ENCODE results near the gene ZNF302. TPM values are rescaled to one million over a fixed set of nuclear protein-coding genes. Genes with fewer than 3 reads are reported as not detected.

Gene ZNF302
- polyA plus RNA-seq, 1 donor, result 58.8 TPM

DNA sequence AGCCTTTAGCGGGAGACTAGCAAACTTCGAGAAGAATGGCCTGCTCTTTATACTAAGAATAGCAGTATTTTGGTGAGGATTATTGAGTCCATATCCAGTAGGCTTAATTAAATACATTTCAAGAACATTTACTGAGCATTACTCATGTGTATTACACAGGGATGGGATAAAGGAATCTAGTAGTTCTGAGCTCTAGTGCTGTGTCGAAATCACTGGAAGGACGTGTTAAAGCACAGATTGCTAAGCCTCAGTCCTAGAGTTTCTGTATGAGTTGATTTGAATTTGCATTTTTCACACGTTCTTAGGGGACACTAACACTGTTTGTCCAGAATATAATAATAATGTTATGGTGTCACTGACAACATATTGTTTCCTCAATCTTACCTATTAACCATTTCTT, 9.0 kb downstream of the ZNF302 start:
- DNase-seq, result no peak
- 100% methylated on average over 1 of the region's 5 CpGs for WGBS (ENCODE audit: insufficient coverage, low lambda C conversion rate)
- peaks cover 25% of the 10 kb centered on the region for H3K9me3 ChIP-seq (ENCODE audit: control insufficient read depth, low read depth, low read length)
- H3K4me3 ChIP-seq (ENCODE audit: low read length), result no peak overlapping the region
- H3K27ac ChIP-seq (ENCODE audit: low read length), result no peak overlapping the region
- no peaks in the 10 kb centered on the region for H3K4me1 ChIP-seq (ENCODE audit: control insufficient read depth, insufficient read depth, low read length)
- H3K27me3 ChIP-seq (ENCODE audit: control insufficient read depth, insufficient read depth, low read length), result no peaks in the 10 kb centered on the region
- peaks cover 20% of the 10 kb centered on the region for H3K36me3 ChIP-seq (ENCODE audit: control insufficient read depth, insufficient read depth, low read length)

DNA sequence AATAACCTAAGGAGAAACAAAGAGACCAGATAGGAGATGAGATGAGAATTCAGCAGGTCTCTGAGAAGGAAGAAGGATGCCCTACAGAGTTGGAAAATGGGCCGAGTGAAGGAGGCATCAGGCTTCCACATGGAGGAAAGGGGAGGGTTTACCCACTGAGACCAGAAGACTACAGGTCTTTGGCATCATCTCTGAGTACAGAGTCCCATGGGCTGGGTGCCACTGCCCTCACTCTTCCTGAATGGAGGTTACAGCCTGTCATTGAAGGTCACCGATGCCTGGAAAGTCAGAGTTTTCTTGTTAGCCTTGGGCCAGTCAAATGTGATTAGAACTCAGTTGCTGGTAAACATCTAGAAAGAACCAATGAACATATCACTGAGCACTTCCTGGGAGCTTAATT, 9.9 kb downstream of the ZNF302 start:
- peaks cover 18% of the 10 kb centered on the region for H3K9me3 ChIP-seq (ENCODE audit: control insufficient read depth, low read depth, low read length)
- peaks cover 14% of the 10 kb centered on the region for H3K36me3 ChIP-seq (ENCODE audit: control insufficient read depth, insufficient read depth, low read length)
- H3K27ac ChIP-seq (ENCODE audit: low read length), result no peak overlapping the region
- no peaks in the 10 kb centered on the region for H3K4me1 ChIP-seq (ENCODE audit: control insufficient read depth, insufficient read depth, low read length)
- H3K27me3 ChIP-seq (ENCODE audit: control insufficient read depth, insufficient read depth, low read length), result no peaks in the 10 kb centered on the region
- no peak overlapping the region for H3K4me3 ChIP-seq (ENCODE audit: low read length)
- WGBS (ENCODE audit: insufficient coverage, low lambda C conversion rate), result no CpG with 5 or more reads among the region's 2 CpGs
- DNase-seq, result no peak

DNA sequence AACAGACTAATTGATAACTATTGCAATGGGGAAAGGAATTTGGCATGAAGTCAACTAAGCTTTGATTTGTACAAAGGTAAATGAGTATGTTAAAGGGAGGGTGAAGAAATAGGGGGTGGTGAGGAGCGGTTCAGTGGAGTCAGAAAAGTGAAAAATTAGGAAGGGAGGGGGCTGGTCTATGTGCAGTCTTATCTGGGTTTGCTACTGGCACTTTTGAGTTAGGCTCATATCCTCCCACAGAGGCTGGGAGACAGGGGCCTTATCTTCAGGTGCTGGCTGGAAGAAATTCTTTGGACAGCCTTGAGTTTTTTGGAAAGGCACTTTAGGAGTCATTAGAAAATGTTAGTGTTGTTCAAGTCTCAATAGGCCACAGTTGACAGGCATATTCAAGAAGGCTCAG, 11.1 kb downstream of the ZNF302 start:
- Histone ChIP-seq H3K4me1 (ENCODE audit: control insufficient read depth, insufficient read depth, low read length) (no peaks in the 10 kb centered on the region), H3K9me3 (ENCODE audit: control insufficient read depth, low read depth, low read length) (peaks cover 11% of the 10 kb centered on the region), H3K27ac (ENCODE audit: low read length) (no peak overlapping the region), H3K36me3 (ENCODE audit: control insufficient read depth, insufficient read depth, low read length) (peaks cover 8% of the 10 kb centered on the region), H3K4me3 (ENCODE audit: low read length) (no peak overlapping the region), H3K27me3 (ENCODE audit: control insufficient read depth, insufficient read depth, low read length) (no peaks in the 10 kb centered on the region)
- WGBS (ENCODE audit: insufficient coverage, low lambda C conversion rate), result 100% methylated on average over 1 of the region's 1 CpG
- DNase-seq, result no peak

DNA sequence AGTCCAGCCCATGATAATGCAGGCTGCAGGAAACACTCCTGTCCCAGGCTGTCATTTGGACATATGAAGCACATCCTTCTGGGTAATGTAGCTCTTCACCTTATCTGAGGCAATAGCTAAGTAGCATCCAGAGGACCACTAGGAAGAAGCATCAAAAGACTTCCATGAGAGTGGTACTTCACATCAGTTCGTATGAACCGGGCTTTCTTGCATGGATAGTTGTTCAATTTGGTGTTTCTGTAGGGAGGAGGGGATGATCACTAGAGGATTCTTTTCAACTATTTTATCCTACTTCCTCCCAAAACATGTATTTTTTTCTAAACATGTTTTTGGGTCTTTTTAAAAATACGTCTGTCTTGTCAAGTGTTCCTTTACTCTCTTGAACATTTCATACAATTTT, 12.9 kb downstream of the ZNF302 start:
- no peak for DNase-seq
- Histone ChIP-seq H3K4me1 (ENCODE audit: control insufficient read depth, insufficient read depth, low read length) (no peaks in the 10 kb centered on the region), H3K27ac (ENCODE audit: low read length) (no peak overlapping the region), H3K36me3 (ENCODE audit: control insufficient read depth, insufficient read depth, low read length) (no peaks in the 10 kb centered on the region), H3K4me3 (ENCODE audit: low read length) (no peak overlapping the region), H3K9me3 (ENCODE audit: control insufficient read depth, low read depth, low read length) (peaks cover 7% of the 10 kb centered on the region), H3K27me3 (ENCODE audit: control insufficient read depth, insufficient read depth, low read length) (no peaks in the 10 kb centered on the region)
- 80% methylated on average over 1 of the region's 3 CpGs for WGBS (ENCODE audit: insufficient coverage, low lambda C conversion rate)

DNA sequence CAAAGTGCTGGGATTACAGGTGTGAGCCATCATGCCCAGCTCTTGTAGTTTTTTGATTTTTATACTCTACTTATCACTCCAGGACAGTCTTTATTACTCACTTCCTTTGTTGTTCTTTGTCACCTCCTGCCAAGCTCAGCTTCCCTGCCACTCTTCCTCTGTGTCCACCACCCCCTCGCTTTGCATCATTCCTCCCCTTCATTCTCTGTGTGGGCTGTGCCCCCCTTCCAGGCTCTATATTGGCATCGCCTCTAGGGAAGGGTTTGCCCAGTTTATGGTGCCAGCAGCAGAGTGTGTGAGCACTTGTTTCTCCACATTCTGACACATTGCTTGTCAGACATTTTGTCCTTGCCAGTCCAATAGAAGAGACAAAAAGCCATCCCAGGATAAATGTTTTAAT, 15.1 kb downstream of the ZNF302 start:
- Histone ChIP-seq H3K36me3 (ENCODE audit: control insufficient read depth, insufficient read depth, low read length) (no peaks in the 10 kb centered on the region), H3K4me1 (ENCODE audit: control insufficient read depth, insufficient read depth, low read length) (no peaks in the 10 kb centered on the region), H3K4me3 (ENCODE audit: low read length) (no peak overlapping the region), H3K9me3 (ENCODE audit: control insufficient read depth, low read depth, low read length) (no peaks in the 10 kb centered on the region), H3K27me3 (ENCODE audit: control insufficient read depth, insufficient read depth, low read length) (no peaks in the 10 kb centered on the region), H3K27ac (ENCODE audit: low read length) (no peak overlapping the region)
- DNase-seq, result no peak
- no CpG with 5 or more reads among the region's 2 CpGs for WGBS (ENCODE audit: insufficient coverage, low lambda C conversion rate)

DNA sequence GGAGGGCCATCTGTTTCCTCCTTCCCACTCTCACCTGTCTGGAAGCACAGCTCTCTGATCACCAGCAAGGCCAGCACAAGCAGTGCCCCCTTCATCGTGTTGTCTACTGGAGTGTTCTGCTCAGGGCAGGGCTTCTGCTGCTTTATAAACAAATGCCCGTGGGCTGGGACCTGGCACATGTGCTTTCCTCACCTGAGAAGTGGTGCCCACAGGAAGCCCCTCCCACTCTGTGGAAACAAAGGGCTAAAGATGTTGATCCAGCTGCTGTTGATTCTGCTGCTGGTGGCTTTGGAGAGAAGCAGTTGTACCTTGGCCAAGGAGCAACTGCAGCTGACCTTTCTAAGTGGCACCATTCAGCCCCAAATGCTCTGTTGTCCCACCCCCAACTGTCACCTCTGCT, 30.2 kb downstream of the ZNF302 start:
- no peaks in the 10 kb centered on the region for H3K27me3 ChIP-seq (ENCODE audit: control insufficient read depth, insufficient read depth, low read length)
- no peaks in the 10 kb centered on the region for H3K36me3 ChIP-seq (ENCODE audit: control insufficient read depth, insufficient read depth, low read length)
- no peak overlapping the region for H3K27ac ChIP-seq (ENCODE audit: low read length)
- H3K4me3 ChIP-seq (ENCODE audit: low read length), result no peak overlapping the region
- no peaks in the 10 kb centered on the region for H3K4me1 ChIP-seq (ENCODE audit: control insufficient read depth, insufficient read depth, low read length)
- no CpG with 5 or more reads among the region's 2 CpGs for WGBS (ENCODE audit: insufficient coverage, low lambda C conversion rate)
- H3K9me3 ChIP-seq (ENCODE audit: control insufficient read depth, low read depth, low read length), result no peaks in the 10 kb centered on the region
- DNase-seq, result no peak

DNA sequence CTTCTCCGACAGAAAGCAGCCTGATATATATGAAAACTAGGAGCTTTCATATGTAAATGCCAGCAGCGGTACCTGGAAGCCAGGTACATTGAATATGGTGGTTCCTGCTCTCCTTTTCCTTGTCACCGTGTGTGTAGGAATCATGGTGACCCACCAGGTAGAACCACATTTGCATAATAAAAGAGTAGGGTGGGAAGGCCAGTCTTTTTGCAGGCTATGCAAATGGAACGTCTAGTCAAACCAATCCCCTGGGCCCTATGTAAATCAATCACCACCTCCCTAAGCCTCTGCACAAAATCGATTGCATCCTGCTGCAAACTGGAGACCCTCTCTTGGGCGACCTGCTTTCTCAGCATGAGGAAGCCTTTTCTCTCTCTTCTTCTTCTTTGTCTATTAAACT, 34.4 kb downstream of the ZNF302 start:
- Histone ChIP-seq H3K4me1 (ENCODE audit: control insufficient read depth, insufficient read depth, low read length) (no peaks in the 10 kb centered on the region), H3K9me3 (ENCODE audit: control insufficient read depth, low read depth, low read length) (peaks cover 23% of the 10 kb centered on the region), H3K4me3 (ENCODE audit: low read length) (no peak overlapping the region), H3K36me3 (ENCODE audit: control insufficient read depth, insufficient read depth, low read length) (no peaks in the 10 kb centered on the region), H3K27me3 (ENCODE audit: control insufficient read depth, insufficient read depth, low read length) (no peaks in the 10 kb centered on the region), H3K27ac (ENCODE audit: low read length) (no peak overlapping the region)
- no peak for DNase-seq
- no CpG with 5 or more reads among the region's 6 CpGs for WGBS (ENCODE audit: insufficient coverage, low lambda C conversion rate)

DNA sequence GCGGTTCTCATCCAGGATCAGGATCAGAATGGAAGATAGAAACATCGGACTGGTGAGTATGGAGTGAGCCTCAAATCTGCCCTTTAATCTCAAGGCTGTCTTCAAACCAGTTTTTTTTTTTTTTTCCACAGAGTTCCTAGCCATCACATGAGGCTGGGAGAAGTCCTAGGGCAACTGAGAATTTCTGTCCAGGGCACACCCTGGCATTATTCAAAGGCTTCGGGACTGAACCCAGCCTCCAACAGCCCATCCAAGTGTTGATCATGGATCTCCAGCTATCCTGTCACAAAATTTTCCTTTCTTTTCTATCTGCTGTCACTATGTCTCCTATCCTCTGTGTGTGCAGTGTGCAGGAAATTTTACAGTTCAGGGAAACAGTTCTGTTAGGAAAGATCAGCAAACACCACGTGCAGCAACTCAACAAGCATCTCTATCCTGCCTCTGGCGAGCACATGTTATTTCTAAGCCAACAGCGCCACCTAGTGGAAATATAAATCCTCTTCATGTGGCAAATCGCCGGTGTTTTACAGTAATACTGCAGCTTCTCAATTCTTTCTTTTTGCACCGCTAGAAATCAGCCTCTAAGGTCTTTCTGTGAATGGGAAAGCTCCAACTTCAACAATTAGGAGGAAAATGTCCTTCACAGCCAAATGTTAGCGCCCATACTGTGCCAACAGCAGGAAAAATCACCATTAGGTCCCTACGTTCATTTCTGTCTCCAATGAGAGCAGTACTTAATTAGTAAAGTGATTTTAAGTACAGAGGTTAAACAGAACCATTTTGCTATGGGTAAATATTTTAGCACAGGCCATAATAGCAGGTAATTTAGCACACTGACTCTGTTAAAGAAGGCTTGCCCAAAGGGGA, 35.1 kb downstream of the ZNF302 start:
- no peaks in the 10 kb centered on the region for H3K27me3 ChIP-seq (ENCODE audit: control insufficient read depth, insufficient read depth, low read length)
- H3K9me3 ChIP-seq (ENCODE audit: control insufficient read depth, low read depth, low read length), result peaks cover 23% of the 10 kb centered on the region
- peak; percentile 52 to 53 for DNase-seq
- H3K4me3 ChIP-seq (ENCODE audit: low read length), result no peak overlapping the region
- no peaks in the 10 kb centered on the region for H3K4me1 ChIP-seq (ENCODE audit: control insufficient read depth, insufficient read depth, low read length)
- 0% methylated on average over 2 of the region's 11 CpGs for WGBS (ENCODE audit: insufficient coverage, low lambda C conversion rate)
- H3K27ac ChIP-seq (ENCODE audit: low read length), result no peak overlapping the region
- no peaks in the 10 kb centered on the region for H3K36me3 ChIP-seq (ENCODE audit: control insufficient read depth, insufficient read depth, low read length)

DNA sequence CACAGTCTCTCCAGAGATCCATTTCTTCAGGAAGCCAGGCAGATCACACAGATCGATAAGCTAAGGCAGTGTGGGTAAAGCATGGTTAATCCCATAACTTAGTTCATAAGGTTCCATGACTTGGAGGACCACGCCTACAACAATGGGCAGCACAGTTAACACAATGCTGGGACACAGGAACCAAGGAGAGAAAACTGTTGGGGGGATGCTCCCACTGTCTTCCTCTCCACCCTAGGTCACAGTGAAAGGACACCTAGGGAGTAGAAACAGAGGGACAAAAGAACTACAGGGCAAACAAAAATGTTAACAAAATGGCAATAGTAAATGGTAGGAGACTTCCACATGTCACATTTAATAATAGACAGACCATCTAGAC, 35.8 kb downstream of the ZNF302 start:
- no peaks in the 10 kb centered on the region for H3K36me3 ChIP-seq (ENCODE audit: control insufficient read depth, insufficient read depth, low read length)
- no peak overlapping the region for H3K27ac ChIP-seq (ENCODE audit: low read length)
- H3K9me3 ChIP-seq (ENCODE audit: control insufficient read depth, low read depth, low read length), result peaks cover 23% of the 10 kb centered on the region
- H3K4me1 ChIP-seq (ENCODE audit: control insufficient read depth, insufficient read depth, low read length), result no peaks in the 10 kb centered on the region
- no peak for DNase-seq
- H3K4me3 ChIP-seq (ENCODE audit: low read length), result no peak overlapping the region
- WGBS (ENCODE audit: insufficient coverage, low lambda C conversion rate), result no CpG with 5 or more reads among the region's 2 CpGs
- no peaks in the 10 kb centered on the region for H3K27me3 ChIP-seq (ENCODE audit: control insufficient read depth, insufficient read depth, low read length)

DNA sequence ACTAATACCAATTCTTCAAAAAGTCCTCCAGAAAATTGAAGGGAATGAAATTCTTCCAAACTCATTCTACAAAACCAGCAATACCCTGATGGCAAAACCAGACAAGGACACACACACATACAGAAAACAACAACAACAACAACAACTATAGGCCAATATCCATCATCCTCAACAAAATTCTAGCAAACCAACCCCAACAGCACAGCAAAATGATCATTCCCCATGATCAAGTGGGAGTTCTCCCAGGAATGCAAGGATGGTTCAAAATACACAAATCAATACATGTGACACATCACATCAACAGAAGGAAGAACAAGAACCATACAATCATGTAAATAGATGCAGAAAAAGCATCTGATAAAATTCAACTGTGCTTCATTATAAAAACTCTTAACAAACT, 37.9 kb downstream of the ZNF302 start:
- Histone ChIP-seq H3K9me3 (ENCODE audit: control insufficient read depth, low read depth, low read length) (peaks cover 23% of the 10 kb centered on the region), H3K27ac (ENCODE audit: low read length) (no peak overlapping the region), H3K27me3 (ENCODE audit: control insufficient read depth, insufficient read depth, low read length) (no peaks in the 10 kb centered on the region), H3K4me3 (ENCODE audit: low read length) (no peak overlapping the region), H3K36me3 (ENCODE audit: control insufficient read depth, insufficient read depth, low read length) (no peaks in the 10 kb centered on the region), H3K4me1 (ENCODE audit: control insufficient read depth, insufficient read depth, low read length) (no peaks in the 10 kb centered on the region)
- DNase-seq, result no peak

DNA sequence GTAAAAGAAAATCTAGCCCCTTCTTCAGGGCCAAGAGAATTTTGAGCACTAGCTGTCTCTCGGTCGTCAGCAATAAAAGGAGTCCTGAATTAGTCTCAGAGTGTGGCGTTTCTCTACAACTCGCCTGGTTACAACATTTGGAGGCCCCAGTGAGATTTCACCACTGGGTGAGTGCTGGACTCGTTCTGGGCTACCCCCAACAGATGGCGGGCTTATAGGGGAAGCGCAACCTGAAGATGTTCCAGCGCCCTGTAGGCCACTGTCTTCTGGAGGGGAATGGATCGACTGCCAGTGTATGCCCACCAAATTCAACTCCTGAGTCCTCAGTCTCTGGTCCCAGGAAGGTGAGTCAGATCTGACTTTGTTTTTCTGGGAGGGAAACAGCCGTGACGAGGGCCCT, 44.9 kb downstream of the ZNF302 start:
- Histone ChIP-seq H3K27me3 (ENCODE audit: control insufficient read depth, insufficient read depth, low read length) (peaks cover 5% of the 10 kb centered on the region), H3K4me1 (ENCODE audit: control insufficient read depth, insufficient read depth, low read length) (no peaks in the 10 kb centered on the region), H3K36me3 (ENCODE audit: control insufficient read depth, insufficient read depth, low read length) (no peaks in the 10 kb centered on the region), H3K4me3 (ENCODE audit: low read length) (no peak overlapping the region), H3K9me3 (ENCODE audit: control insufficient read depth, low read depth, low read length) (no peaks in the 10 kb centered on the region), H3K27ac (ENCODE audit: low read length) (no peak overlapping the region)
- no peak for DNase-seq
- WGBS (ENCODE audit: insufficient coverage, low lambda C conversion rate), result 76% methylated on average over 4 of the region's 11 CpGs
